ENCODE results near the gene SYT6. TPM values are rescaled to one million over a fixed set of nuclear protein-coding genes. Genes with fewer than 3 reads are reported as not detected.

Gene SYT6
- under 0.01 TPM in 1 of 2 replicates, not detected in the other for total RNA-seq (2012; rRNA removed)

- Histone ChIP-seq H3K27me3 (ENCODE audit: control insufficient read depth, insufficient read depth, low read length) (peaks cover 89% of the 10 kb centered on the region), H3K9ac (ENCODE audit: low read depth, low read length) (no peak within 1 kb of the TSS), H3K4me3 (ENCODE audit: low read length) (peak within 1 kb of the TSS; percentile 62)
Observed at GRCh38 chr1:114153261-114154145, at the start of gene SYT6. Gene SYT6, minus strand, starts transcription at chr1:114153869. Its CDS starts 97 bp downstream, at chr1:114153772.

GRCh38 chr1:114201486-114201885 lies 47.8 kb upstream of the SYT6 start:
- H3K9ac ChIP-seq (ENCODE audit: low read depth, low read length): no peak overlapping the region
- H3K9me3 ChIP-seq (replicated peaks; ENCODE audit: low read length): no peaks in the 10 kb centered on the region
- no peak overlapping the region for H3K4me3 ChIP-seq (ENCODE audit: low read length)
- H3K4me1 ChIP-seq (ENCODE audit: control insufficient read depth, insufficient read depth, low read length): no peaks in the 10 kb centered on the region
- H3K36me3 ChIP-seq (ENCODE audit: insufficient read depth, low read length): no peaks in the 10 kb centered on the region
- H3K27me3 ChIP-seq (ENCODE audit: control insufficient read depth, insufficient read depth, low read length): peaks cover 70% of the 10 kb centered on the region
- H3K4me2 ChIP-seq (ENCODE audit: low read length): no peak overlapping the region

More at GRCh38 chr1:114153261-114154145, at the start of gene SYT6:
- Histone ChIP-seq H3K4me2 (ENCODE audit: low read length) (peak within 1 kb of the TSS; percentile 78), H3K9me3 (replicated peaks; ENCODE audit: low read length) (no peaks in the 10 kb centered on the region), H3K36me3 (ENCODE audit: insufficient read depth, low read length) (no peaks in the 10 kb centered on the region), H3K4me1 (ENCODE audit: control insufficient read depth, insufficient read depth, low read length) (peaks cover 15% of the 10 kb centered on the region)

GRCh38 chr1:114199017-114199594 lies 45.4 kb upstream of the SYT6 start:
- Histone ChIP-seq H3K27me3 (ENCODE audit: control insufficient read depth, insufficient read depth, low read length) (peaks cover 70% of the 10 kb centered on the region), H3K4me3 (ENCODE audit: low read length) (no peak overlapping the region), H3K9ac (ENCODE audit: low read depth, low read length) (no peak overlapping the region), H3K9me3 (replicated peaks; ENCODE audit: low read length) (no peaks in the 10 kb centered on the region), H3K4me1 (ENCODE audit: control insufficient read depth, insufficient read depth, low read length) (no peaks in the 10 kb centered on the region), H3K4me2 (ENCODE audit: low read length) (no peak overlapping the region), H3K36me3 (ENCODE audit: insufficient read depth, low read length) (no peaks in the 10 kb centered on the region)

DNA sequence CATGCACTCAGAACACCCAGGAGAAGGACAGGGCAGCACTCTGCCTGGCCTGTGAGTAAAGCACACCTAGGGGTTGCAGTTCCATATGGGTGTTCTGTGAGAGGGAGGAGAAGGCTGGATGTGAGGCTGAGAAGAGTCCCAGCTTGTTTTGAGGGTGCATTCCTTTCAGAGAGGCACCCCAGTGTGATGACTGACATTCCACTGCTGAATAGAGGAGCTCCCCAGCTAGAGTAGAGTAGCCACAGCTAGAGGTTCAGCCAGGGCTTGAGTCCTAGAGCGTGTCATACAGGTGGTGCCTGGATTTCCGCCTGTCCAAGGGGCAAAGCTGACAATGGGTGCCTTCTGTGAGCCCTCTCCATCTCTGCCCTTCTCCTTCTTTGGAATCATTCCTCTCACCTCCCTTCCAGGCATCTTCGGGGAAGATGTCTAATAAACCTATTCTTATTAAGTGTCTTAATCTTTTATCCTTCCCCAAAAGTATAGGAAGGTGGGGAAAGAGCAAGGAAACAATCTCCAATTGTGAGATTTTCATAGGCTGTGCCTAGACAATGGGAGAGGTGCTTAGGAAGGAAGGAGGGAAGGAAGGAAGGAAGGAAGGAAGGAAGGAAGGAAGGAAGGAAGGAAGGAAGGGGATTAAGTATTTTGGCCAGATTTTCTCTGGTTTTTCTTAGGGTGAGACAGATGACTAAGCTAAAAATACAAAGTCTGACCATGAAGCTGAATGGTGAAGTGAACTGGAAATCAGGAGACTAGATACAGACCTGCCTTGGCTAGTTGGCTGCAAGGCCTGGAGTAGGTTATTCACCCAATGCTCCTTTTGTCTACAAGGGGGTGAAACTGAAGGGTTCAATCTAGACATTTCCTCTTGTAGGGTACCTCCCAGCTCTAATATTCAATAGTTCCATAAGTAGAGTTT lies 43.6 kb upstream of the SYT6 start:
- Histone ChIP-seq H3K9ac (ENCODE audit: low read depth, low read length) (no peak overlapping the region), H3K9me3 (replicated peaks; ENCODE audit: low read length) (no peaks in the 10 kb centered on the region), H3K36me3 (ENCODE audit: insufficient read depth, low read length) (no peaks in the 10 kb centered on the region), H3K27me3 (ENCODE audit: control insufficient read depth, insufficient read depth, low read length) (peaks cover 64% of the 10 kb centered on the region), H3K4me3 (ENCODE audit: low read length) (no peak overlapping the region), H3K4me2 (ENCODE audit: low read length) (no peak overlapping the region), H3K4me1 (ENCODE audit: control insufficient read depth, insufficient read depth, low read length) (no peaks in the 10 kb centered on the region)

DNA sequence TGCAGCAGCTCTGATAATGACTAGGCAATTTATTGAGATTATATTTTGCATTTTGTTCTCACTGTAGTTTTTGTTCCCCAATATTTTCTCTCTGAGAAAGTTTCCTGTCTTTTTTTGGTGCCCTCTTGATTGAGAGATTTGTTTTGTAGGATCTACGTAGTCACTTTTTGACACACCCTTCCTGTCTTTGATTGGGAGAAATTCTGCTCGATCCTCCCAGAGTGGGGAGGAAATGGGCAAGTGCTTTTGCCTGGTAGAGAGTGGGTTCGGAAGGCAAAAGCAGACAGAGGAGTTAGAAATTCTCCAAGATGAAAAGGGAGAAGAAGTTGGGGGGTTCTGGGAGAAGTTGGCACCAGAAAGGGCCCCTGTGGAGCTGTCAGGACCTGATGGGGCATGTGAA lies 42.1 kb upstream of the SYT6 start:
- Histone ChIP-seq H3K9ac (ENCODE audit: low read depth, low read length) (no peak overlapping the region), H3K4me3 (ENCODE audit: low read length) (no peak overlapping the region), H3K4me2 (ENCODE audit: low read length) (no peak overlapping the region), H3K9me3 (replicated peaks; ENCODE audit: low read length) (no peaks in the 10 kb centered on the region), H3K27me3 (ENCODE audit: control insufficient read depth, insufficient read depth, low read length) (peaks cover 58% of the 10 kb centered on the region), H3K4me1 (ENCODE audit: control insufficient read depth, insufficient read depth, low read length) (no peaks in the 10 kb centered on the region), H3K36me3 (ENCODE audit: insufficient read depth, low read length) (no peaks in the 10 kb centered on the region)

DNA sequence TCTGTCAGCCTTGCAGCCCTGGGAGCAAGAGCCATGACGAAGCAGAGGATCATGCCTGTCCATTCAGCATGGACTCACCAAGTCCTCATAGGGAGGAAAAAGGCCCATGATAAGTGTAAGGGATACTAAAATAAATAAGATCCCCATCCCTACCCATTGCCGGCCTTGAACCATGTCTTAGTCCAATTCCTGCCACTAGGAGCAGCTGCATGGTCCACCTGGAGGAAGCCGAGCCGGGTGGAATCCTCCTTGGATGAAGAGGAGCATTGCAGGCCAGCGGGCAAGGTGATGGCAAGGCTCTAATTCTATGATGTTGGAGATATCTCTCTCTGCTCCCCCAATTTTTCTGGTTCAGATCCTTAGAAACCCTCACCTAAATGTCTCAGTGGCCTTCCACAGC lies 38.7 kb upstream of the SYT6 start:
- no peaks in the 10 kb centered on the region for H3K9me3 ChIP-seq (replicated peaks; ENCODE audit: low read length)
- H3K36me3 ChIP-seq (ENCODE audit: insufficient read depth, low read length): no peaks in the 10 kb centered on the region
- H3K4me3 ChIP-seq (ENCODE audit: low read length): no peak overlapping the region
- no peak overlapping the region for H3K9ac ChIP-seq (ENCODE audit: low read depth, low read length)
- no peak overlapping the region for H3K4me2 ChIP-seq (ENCODE audit: low read length)
- no peaks in the 10 kb centered on the region for H3K4me1 ChIP-seq (ENCODE audit: control insufficient read depth, insufficient read depth, low read length)
- H3K27me3 ChIP-seq (ENCODE audit: control insufficient read depth, insufficient read depth, low read length): peaks cover 29% of the 10 kb centered on the region

GRCh38 chr1:114189398-114189797 lies 35.7 kb upstream of the SYT6 start:
- Histone ChIP-seq H3K9me3 (replicated peaks; ENCODE audit: low read length) (no peaks in the 10 kb centered on the region), H3K9ac (ENCODE audit: low read depth, low read length) (no peak overlapping the region), H3K4me1 (ENCODE audit: control insufficient read depth, insufficient read depth, low read length) (no peaks in the 10 kb centered on the region), H3K27me3 (ENCODE audit: control insufficient read depth, insufficient read depth, low read length) (peaks cover 14% of the 10 kb centered on the region), H3K4me3 (ENCODE audit: low read length) (no peak overlapping the region), H3K4me2 (ENCODE audit: low read length) (no peak overlapping the region), H3K36me3 (ENCODE audit: insufficient read depth, low read length) (no peaks in the 10 kb centered on the region)

DNA sequence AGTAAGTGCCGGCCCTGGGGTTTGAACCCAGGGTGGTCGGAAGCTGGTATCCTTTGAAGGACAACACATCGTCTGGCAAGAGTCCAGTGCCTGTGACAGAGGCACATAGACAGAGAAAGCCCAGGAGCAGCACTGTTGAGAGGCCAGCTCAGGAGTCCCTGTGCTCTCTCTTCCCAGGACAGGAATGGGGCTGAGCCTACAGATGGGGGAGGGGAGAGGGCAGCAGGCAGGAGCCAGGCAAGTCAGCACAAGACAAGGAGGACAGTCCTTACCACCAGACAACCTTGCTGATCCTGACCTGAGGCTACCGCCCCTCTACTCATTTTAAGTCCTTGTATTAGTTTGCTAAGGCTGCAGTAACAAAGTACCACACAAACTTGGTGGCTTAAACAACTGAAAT lies 27.7 kb upstream of the SYT6 start:
- Histone ChIP-seq H3K27me3 (ENCODE audit: control insufficient read depth, insufficient read depth, low read length) (peaks cover 17% of the 10 kb centered on the region), H3K9ac (ENCODE audit: low read depth, low read length) (no peak overlapping the region), H3K4me2 (ENCODE audit: low read length) (no peak overlapping the region), H3K9me3 (replicated peaks; ENCODE audit: low read length) (no peaks in the 10 kb centered on the region), H3K4me3 (ENCODE audit: low read length) (no peak overlapping the region), H3K36me3 (ENCODE audit: insufficient read depth, low read length) (no peaks in the 10 kb centered on the region), H3K4me1 (ENCODE audit: control insufficient read depth, insufficient read depth, low read length) (no peaks in the 10 kb centered on the region)

DNA sequence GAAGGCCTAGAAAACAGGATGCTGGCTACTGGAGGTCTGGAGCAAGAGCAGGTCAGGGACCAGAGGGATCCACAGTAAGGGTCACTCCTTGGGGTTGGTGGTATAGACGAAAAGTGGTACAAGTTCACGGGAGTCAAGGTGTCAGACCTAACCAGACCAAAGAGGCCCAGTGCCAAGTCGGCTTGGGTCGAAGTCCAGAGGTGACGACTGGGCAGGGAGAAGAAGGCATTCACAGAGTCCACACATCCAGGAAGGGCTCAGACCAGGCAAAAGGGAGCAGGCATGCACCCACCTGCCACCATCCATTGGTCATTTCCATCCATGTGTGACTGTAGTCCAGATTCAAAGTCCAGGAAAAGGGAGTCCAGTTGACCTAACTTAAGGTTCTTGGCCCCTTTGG lies 27.1 kb upstream of the SYT6 start:
- Histone ChIP-seq H3K9ac (ENCODE audit: low read depth, low read length) (no peak overlapping the region), H3K9me3 (replicated peaks; ENCODE audit: low read length) (no peaks in the 10 kb centered on the region), H3K27me3 (ENCODE audit: control insufficient read depth, insufficient read depth, low read length) (peaks cover 18% of the 10 kb centered on the region), H3K4me1 (ENCODE audit: control insufficient read depth, insufficient read depth, low read length) (no peaks in the 10 kb centered on the region), H3K4me3 (ENCODE audit: low read length) (no peak overlapping the region), H3K4me2 (ENCODE audit: low read length) (no peak overlapping the region), H3K36me3 (ENCODE audit: insufficient read depth, low read length) (no peaks in the 10 kb centered on the region)

DNA sequence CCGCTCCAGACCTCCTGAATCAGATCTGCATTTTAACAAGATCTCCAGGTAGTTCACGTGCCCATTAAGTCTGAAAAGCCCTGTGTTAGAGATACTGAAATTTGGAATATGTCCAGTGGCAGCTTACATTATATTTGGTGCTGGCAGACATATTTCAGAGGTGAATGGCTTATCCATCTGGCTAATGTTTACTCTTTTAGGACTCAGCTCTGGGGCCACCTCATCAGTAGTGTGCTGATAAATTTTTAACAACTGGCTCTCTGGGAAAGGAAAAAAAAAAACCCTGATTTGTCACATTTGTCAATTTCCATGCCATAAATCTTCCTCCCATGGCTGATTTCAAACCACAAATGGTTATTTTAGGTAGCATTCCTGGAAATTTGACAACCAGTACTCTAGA lies 25.3 kb upstream of the SYT6 start:
- no peak overlapping the region for H3K9ac ChIP-seq (ENCODE audit: low read depth, low read length)
- H3K27me3 ChIP-seq (ENCODE audit: control insufficient read depth, insufficient read depth, low read length): peaks cover 31% of the 10 kb centered on the region
- no peaks in the 10 kb centered on the region for H3K4me1 ChIP-seq (ENCODE audit: control insufficient read depth, insufficient read depth, low read length)
- H3K9me3 ChIP-seq (replicated peaks; ENCODE audit: low read length): no peaks in the 10 kb centered on the region
- H3K4me3 ChIP-seq (ENCODE audit: low read length): no peak overlapping the region
- no peaks in the 10 kb centered on the region for H3K36me3 ChIP-seq (ENCODE audit: insufficient read depth, low read length)
- H3K4me2 ChIP-seq (ENCODE audit: low read length): no peak overlapping the region

DNA sequence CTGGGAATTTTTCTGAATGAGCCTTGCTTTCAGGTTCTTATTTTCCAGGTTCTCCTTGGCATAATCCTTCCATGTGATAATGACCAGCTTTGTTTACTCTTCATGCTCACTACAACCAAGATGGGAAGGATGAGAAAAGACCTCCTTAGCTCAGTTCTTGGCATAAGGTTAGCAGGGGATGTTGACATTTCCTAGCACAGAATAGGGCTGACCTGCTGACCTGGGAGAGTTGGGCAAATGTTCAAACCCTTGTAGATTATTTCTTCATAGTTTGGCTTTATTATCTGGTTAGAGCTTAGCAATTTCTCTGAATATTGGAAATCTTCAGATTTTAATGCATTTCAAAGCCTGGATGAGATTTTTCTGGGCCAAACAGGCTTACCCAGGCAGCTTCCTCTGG lies 23.6 kb upstream of the SYT6 start:
- no peak overlapping the region for H3K4me3 ChIP-seq (ENCODE audit: low read length)
- no peaks in the 10 kb centered on the region for H3K9me3 ChIP-seq (replicated peaks; ENCODE audit: low read length)
- no peak overlapping the region for H3K9ac ChIP-seq (ENCODE audit: low read depth, low read length)
- H3K27me3 ChIP-seq (ENCODE audit: control insufficient read depth, insufficient read depth, low read length): peaks cover 37% of the 10 kb centered on the region
- no peaks in the 10 kb centered on the region for H3K4me1 ChIP-seq (ENCODE audit: control insufficient read depth, insufficient read depth, low read length)
- H3K4me2 ChIP-seq (ENCODE audit: low read length): no peak overlapping the region
- H3K36me3 ChIP-seq (ENCODE audit: insufficient read depth, low read length): no peaks in the 10 kb centered on the region
